DMS 273 treated with DMSO at 0.1 percent for 48 hours (cell line): ENCODE measurements around the gene LY9.
"Not testable (repeated sequence)": the region's sequence is repeated elsewhere in the genome, so short reads cannot be mapped to it uniquely, and the experiment has no call there.

Experiments
- DNase-seq: peaks from one replicate; lab custom pipeline; 2025; lab: John Stamatoyannopoulos, UW

The LY9 gene

GRCh38 chr1:160866001-160866694, 70.2 kb downstream of the LY9 start:
- no peak for DNase-seq

- no peak for DNase-seq
These were observed 70.8 kb downstream of the LY9 start for GRCh38 chr1:160866695-160867260.

GRCh38 chr1:160867651-160868050, 71.7 kb downstream of the LY9 start:
- not testable (repeated sequence) for DNase-seq

GRCh38 chr1:160868141-160868540, 72.2 kb downstream of the LY9 start:
- DNase-seq = no peak

GRCh38 chr1:160874935-160875334, 79.0 kb downstream of the LY9 start:
- no peak for DNase-seq

GRCh38 chr1:160875591-160875990, 79.6 kb downstream of the LY9 start:
- not testable (repeated sequence) for DNase-seq

GRCh38 chr1:160876311-160876710, 80.3 kb downstream of the LY9 start:
- no peak for DNase-seq

- no peak for DNase-seq
These were observed 81.2 kb downstream of the LY9 start for GRCh38 chr1:160877221-160877620.
